Measurements from ENCODE around the gene CDV3.

Gene CDV3

DNA sequence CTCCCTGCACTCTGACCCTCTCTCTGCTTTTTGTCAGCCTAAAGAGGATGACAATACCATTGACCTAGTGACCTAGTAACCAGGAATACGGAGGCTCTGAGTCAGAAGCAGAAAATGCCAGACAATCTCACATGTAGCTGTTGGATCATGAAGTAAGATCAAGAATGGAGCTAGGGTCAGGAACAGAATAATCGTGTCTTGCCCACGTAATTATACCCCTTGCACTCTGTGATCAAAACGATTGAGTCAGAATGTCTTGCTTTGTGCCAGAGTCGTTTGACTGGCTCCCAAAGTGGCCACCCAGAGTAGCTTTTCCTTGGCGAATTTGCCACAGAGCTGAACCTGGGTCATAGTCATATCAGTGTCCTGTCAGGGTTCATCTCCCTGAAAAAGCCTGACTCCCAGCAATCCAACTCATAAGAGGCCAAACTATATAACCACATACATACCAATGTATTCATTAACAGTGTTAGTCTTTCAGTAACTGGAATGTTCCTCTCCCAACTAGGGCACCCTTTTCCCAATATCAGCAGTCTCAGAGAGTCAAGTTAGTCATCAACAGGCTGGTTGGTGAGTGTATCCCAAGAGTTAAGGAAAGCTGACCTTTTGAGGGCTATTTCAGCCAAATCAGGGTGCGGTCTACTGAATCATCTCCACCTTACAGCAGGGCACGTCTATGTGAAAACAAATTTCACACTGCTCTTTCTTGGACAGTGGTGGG, 5.0 kb upstream of the CDV3 start:
- DNase-seq, result no peak

DNA sequence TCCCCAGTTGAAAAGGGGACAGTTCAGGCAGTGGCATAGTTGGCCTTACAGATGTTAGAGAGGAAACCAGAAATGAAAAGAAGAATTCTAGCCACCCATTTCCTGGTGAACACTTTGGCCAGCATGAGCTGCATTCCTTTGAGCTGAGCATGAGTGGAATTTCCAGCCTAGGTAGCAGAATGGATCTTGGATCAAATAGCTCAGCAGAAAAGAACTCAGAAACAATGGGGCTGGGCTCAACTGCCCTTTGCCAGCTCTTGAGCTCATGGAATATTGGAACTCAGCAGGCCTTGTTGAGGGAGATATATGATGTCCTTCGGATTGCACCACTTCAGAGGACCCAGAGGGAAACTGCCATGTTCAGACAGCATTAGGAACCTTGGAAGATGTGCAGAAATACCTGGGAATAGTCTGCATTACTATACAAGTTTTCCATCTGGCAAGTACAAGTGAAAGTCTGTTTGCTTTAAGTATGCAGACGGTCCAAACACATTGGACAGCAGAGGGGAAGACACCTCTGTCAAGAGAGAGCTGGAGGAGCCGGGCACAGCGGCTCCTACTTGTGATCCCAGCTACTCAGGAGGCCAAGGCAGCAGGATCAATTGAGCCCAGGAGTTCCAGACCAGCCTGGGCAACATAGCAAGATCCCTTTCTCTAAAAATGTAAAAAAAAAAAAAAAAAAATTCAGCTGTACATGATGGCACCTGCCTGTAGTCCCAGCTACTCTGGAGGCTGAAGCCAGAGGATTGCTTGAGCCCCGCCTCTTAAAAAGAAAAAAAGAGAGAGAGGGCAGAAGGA, 3.1 kb upstream of the CDV3 start:
- no peak for DNase-seq

DNA sequence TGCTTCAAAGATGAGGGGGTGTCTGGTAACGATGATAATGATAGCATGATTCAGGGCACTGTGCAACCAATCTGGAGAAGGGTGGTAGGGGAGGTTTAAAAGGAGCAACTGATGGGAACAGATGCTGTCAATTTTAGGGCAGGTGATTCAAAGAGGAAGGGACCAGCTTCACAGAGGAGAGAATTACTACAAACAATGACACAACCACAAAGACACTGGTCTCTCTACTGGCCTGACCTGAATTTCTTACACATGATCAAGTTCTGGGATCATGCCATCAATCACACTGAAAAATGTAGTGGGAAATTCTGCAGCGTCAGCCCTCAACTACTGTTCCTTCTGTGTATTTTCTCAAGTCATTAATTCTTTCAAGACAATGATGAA, 2.6 kb upstream of the CDV3 start:
- DNase-seq, result no peak

DNA sequence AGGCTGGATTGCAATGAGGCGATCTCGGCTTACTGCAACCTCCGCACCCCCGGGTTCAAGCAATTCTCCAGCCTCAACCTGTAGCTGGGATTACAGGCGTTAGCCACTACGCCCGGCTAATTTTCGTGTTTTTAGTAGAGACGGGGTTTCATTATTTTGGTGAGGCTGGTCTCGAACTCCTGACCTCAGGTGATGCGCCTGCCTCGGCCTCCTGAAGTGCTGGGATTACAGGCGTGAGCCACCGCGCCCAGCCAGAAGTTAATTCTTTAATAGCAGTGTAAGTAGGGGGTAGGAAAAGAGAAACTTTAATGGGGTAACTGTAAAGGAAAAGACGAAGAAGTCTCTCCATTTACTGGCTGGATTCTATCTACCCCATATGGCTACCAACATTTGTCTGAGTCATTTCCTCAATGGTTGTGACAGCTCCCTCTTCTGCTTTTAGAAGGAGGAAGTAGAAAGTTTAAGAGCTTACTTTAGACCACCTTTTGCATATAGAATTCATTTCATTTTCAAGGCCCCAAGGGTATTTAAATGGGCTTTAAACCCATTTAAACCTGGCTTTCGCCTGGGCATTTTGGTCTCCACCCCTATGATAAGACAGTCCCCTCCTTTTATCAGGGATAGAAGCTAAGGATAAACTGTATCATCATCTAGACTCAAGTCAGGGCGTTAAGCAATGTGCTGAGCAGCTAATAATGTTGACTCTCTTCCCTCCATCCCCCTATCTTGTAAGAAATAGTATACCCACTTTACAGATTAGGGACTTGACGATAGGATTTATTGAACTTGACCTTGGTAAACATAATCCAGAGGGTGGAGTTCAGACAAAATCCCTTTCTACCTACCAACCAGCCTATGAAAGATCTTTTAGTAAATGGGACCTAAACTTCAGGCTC, 1.1 kb upstream of the CDV3 start:
- DNase-seq, result no peak

DNA sequence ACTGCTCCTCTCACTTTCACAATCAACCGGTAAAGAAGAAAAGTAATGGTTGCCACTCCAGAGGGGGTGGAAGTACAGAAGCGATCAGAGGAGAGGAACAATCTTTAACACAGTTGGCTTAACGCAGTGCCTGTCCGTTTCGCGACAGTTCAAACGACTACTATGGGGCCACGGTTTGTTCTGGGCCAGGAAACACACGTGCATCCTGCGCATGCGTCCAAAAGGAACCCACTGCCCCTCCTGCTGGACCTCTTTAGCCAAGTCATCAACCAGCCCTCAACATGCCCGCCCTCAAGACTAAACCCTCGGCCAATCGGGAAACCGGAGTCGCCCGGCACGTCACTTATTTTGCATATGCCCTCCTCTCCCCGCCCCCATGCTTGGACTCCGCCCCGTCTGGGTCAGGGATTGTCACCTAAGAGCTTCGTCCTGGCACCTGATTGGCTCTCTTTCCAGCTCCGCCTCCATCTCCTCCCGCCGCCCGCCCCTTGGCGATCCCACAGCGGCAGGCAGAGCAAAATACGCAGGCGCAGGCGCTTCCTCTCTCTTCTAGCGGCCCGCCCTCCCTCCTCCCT, 345 bp upstream of the CDV3 start:
- no peak for DNase-seq

DNA sequence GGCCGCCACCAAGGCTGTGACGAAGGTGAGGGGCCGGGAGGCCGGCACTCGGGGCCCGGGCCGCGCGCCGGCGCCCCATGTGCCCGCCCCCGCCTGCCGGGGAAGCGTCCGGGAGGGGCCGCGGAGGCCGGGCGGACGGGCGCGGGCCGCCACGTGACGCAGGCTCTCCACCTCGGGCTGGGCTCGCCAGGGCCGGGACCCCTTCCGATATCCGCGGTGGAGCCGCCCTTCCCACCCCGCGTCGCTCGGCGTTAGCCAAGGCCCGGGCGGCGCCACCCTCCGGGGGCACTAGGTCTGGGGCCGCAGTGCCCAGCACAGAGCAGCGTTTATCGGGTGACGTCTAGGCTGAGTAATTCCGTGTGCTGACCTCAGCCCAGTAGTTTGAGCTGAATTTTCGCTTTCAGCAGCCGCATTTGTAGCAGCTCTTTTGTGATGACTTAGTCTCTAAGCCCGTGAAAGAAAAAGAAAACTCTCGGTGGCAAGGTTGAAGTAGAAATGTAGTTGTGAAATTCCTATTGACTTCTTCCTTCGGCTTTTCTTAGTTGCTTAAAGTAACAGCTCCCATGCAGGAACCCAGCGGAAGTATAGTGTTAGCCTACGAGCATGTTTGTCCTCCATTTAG, 885 bp downstream of the CDV3 start:
- no peak for DNase-seq

DNA sequence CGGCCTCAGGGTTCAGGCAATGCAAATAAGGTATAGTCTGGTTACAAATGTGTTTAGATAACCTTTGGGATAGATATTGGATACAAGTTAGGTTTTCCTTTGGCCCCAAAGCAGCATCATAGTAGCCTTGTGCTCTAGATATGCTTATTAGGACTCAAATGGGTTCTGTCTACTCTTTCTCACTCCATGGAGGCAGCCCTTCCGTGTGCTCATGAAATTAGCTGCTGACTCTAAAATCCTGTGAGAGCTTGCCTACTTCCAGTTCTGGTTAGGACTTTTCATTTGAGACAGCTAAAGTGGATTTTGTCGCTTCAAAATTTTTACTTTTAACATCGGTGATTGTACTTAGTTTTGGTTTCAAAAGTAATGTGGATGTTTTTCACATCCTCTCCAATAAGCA, 1.6 kb downstream of the CDV3 start:
- no peak for DNase-seq

DNA sequence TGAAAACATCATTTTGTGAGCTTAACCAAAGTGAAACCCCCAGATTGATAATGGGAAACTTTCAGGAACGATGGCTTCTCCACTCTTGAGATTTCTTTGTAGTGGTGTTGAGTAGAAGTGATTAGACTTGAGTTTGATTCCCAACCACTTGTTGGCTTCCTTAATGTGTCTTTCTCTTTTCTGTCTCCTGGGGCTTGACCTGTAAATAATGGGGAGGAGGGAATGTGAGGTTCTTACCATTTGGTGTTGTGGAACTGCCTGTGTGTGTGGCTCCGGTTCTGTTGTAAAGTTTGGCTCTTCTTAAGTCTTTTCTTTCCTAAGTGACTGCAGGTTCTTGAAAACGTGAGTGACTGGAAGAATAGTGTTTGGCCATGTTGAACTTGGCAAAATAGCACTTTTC, 2.7 kb downstream of the CDV3 start:
- no peak for DNase-seq

DNA sequence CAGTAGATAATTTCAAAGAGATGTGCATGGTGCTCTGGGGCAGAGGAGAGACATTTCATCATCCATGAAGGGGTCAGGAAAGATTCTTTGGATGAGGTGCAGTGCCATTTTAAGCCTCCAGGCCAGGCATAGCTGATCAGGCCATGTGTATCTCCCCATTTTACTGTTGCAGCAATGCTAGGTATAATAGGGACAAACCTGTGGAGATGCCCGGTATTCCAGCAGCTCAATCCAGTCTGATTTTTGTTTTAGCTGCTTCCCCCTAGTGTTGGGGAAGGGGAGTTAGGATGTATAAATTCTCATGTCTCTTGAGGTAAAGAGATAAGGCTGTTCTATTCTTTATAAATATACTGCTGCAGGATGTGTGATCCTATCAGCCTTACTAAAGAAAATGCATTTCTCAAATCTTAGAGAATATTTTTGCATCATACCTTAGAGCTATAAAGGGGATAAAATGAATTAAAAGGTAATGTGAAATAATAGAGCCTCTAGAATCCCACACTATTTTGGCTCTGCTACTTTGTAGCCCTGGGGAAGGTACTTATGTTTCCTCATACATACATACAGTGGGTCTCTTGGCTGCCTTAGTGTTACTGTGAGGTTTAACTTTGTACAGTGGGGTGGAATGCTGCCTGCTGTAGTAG, 5.2 kb downstream of the CDV3 start:
- no peak for DNase-seq

DNA sequence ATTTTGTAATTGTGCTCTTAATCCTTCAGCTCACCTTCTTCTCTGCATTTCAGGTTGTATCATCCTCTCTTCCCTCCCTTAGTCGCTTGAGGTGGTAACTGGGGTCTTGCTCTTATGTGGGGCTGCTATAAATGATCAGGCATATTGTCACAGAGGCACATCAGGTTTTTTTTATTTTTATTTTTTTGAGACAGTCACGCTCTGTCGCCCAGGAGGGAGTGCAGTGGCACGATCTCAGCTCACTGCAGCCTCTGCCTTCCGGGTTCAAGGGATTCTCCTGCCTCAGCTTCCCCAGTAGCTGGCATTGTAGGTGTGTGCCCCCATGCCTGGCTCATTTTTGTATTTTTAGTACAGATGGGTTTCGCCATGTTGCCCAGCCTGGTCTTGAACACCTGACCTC, 9.9 kb downstream of the CDV3 start:
- DNase-seq, result no peak

DNA sequence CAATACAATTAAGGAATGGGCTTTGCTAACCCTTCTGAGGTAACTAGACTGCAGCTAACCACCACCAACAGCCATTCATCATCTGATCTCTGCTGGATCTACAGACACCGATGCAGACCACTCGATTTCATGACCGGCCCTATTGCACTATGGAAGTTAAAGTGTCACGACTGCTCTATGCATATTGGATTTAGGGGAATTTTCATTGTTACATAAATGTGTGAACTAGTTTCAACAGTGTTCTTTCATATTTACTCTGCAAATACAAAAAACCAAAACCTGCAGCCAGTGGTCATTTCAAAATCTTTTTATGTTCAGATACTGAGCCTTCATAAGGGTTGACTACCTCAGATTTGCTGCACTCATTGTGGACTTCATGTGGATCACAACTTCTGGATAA, 14.5 kb downstream of the CDV3 start:
- no peak for DNase-seq

DNA sequence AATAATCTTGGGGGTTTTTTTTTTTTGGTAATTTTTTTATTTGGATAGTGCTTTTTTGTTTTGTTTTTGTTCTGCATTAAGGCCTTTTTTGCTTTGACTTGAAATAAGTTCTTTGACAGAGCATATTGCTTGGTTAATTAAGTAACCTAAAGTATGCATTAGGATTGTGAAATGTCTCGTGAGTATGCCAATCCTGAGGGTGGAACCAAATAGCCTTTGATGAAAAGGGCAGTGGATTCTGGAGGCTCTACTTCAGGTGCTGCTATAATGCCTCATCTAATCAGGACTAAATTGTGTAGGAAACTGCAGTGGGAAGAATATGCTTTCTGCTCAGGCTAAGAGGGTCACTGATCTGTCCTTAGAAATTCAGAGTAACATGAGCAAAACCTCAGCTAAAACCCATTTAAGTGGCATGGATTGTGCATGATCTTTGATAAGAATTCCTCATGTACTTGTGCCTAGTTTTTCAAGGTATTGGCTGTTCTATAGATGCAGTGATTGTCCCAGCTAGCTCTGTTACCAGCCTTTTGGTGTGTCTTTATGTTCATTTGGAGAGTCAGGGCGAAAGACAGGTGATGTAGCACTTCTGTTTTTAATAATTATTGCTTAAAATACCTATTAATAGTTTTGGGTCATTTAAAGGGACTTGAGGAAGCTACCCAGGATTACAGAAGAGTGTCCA, 15.4 kb downstream of the CDV3 start:
- DNase-seq, result no peak

DNA sequence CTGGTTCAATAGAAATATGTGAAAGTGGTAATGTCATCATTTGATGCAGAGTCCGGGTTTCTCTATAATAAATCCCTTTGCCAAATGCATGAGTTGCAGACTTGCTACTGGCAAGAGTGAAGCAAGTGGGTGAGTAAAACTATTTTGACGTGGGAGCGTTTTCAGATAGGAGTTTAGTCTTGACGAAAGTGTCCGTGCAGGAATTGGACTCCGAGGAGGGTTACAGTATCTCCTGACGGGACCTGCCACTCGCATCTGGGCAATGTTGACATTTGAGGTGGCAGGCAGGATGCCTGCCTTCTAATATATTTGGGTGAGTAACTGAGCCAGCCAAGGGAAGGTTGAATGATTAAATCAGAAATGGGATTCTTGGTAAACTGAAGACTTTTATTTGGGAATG, 16.0 kb downstream of the CDV3 start:
- no peak for DNase-seq

DNA sequence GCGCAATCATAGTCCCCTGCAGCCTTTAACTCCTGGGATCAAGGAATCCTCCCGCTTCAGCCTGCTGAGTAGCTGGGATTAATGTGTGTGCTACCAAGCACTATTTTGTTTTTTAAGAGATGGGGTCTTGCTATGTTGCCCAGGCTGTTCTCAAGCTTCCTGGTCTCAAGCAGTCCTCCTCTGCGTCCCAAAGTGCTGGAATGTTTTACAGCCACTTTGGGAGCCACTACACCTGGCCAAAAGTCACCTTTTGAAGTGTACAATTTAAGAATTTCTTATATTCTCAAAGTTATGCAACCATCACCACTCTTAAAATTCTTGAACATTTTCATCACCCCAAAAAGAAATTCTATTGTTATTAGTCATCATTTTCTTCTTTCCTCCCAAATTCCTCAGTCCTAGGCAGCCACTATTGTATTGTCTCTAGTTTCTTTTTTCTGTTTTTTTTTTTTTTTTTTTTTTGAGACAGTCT, 17.8 kb downstream of the CDV3 start:
- no peak for DNase-seq

DNA sequence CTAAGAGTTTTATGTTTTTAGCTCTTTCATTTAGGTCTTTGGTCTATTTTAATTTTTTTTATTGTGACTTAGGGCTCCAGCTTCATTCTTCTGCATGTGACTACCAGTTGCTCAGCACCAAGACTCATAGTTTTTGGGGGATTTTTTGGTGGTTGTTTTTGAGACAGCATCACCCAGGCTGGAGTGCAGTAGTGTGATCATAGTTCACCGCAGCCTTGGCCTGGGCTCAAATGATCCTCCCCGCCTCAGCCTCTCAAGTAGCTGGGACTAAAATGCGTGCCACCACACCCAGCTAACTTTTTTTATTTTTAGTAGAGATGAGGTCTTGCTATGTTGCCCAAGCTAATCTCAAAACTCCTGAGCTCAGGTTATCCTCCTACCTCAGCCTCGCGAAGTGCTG, 19.4 kb downstream of the CDV3 start:
- DNase-seq, result no peak

DNA sequence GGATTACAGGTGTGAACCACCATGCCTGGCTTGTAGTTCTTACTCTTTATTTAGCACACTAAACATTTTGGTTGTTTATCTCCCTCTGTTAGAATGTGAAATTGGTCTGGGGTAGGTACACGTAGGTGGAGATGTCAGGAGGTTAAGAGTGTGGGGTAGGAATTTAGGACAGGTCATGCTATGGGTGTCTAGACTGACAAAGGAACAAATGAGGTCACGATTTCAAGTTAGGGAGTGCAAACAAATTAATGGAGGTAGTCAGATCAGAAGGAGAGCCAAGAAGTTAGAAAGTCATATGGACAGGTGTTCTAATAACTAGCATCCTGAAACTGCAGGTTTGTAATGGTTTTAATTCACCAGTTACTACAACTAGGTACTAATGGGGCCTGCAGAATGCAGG, 19.8 kb downstream of the CDV3 start:
- no peak for DNase-seq

DNA sequence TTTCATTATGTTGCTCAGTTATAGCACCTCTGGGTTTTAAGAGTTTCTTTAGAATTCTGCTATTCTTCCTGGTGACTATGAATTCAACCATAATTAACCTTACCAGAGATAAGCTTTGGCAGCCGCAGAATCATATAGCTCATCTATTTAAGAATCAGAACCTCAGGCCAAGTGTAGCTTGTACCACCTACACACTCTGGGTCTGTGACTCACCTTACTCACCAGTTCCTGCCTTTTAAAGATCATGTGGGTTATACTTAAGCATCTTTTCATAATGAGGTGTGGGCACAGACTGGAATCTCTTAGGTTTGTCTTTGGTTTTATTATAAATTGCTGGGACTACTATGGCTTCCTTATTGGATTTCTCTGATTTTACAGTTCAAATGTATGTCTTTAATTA, 21.9 kb downstream of the CDV3 start:
- no peak for DNase-seq

DNA sequence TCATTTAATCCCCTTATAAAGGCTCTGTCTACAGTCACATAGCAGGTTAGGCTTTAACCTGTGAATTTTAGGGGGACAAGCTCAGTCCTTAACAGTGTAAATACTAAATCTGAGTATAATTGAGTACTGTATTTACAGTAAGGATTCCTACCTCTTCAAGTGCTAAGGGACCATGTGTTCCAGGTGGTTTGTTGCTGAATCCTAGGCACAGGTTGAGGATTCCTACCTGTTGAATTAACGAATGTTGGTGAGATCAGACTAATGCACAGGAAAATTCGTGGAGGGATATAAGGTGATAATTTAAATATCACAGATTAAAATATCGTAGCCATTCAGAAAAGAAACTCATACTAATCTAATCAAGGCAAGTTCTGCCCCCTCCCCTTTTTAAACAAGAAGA, 24.9 kb downstream of the CDV3 start:
- no peak for DNase-seq

DNA sequence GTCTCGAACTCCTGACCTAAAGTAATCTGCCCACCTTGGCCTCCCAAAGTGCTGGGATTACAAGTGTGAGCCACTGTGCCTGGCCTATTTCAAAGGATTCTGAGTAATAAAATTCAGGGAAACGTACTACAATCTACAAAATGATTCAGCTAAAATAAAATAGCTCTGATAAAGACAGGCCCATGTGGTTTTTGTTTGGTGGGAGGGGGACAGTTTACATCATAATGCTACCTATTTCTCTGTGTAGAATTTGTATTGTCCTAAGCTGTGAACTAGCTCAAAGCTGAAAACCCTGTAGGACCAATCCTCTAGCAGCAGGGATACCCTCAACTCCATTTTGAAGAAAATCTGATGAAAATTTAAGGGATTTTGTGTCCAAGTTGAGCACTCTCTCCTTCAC, 25.8 kb downstream of the CDV3 start:
- DNase-seq, result no peak

DNA sequence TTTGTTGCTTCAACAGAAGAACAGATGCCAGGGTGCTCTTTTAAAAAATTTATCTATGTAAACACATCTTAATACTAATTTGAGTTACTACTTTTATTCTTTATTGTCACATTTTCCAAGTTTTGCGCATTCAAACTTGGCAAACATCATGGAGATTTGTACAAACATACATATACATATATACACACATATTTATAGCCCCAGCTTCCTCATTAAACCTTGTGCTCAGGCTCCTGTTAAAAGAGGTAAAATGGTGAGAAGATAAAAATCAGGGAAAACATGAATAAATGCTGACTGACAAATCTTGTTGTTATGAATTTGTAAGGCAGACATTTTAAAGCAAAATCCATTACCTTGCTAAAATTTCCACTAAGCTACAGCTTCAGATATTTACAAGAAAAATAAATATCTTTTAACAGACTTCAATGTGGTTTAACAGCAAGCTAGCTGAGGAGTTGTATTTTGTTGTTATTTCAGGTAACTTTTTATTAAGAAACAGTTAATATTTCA, 27.1 kb downstream of the CDV3 start:
- DNase-seq, result no peak

DNA sequence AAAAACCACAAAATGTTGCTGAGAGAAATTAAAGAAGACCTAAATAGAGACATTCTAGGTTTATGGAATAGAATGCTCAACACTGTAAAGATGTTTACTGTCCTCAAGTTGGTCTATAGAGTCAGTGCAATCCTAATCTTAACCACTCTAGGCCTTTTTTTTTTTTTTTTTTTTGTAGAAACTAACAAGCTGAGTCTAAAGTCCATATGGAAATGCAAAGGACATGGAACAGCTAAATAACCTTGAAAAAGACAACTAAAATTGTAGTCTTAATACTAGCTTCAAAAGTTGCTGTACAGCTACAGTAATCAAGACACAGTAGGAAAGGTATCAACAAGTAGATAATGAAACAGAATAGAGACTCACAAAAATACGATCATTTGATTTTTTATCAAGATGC, 32.9 kb downstream of the CDV3 start:
- no peak for DNase-seq

Data from effector CD8-positive, alpha-beta T cell (primary cell).